K562 (cell line): ENCODE measurements around the gene CAMK2D. TPM values are rescaled to one million over a fixed set of nuclear protein-coding genes. Genes with fewer than 3 reads are reported as not detected.

Experiments
- ATAC-seq: fragments of 200-7000 bp; cut with Tn5 transposase; 3 replicates; pipeline ENCODE4 v1.9.1; 2020; ENCODE audit warnings: moderate library complexity
- BruUV-seq: library from RNA; stranded (reverse); fragments of 400-500 nt; replicated peaks from 2 replicates; lab custom pipeline; 2021; lab: Mats Ljungman, UMichigan
- CTCF ChIA-PET: fragments of 300-600 bp; formaldehyde crosslinking; extraction: SDS; loops from one replicate; lab custom pipeline; 2021; ENCODE audit warnings: low intra/inter-chr PET ratio; lab: Yijun Ruan, JAX
- POLR2A ChIA-PET: fragments of 300-600, 350-650 bp; sonication (Branson Sonifier 250); formaldehyde crosslinking; extraction: SDS; loops from one replicate; lab custom pipeline; 2021; ENCODE audit warnings: antibody characterized with exemption, inconsistent platforms; lab: Yijun Ruan, JAX
- DNase-seq, 4 experiments: peaks; one replicate each; pipeline versions ENCODE4 v3.0.0 to v3.0.0-alpha.2; 2011 to 2018; ENCODE audit warnings: low spot score in 3 of 4, mixed read lengths in 3 of 4; ENCODE audit errors: extremely low read depth in 1 of 4
- FAIRE-seq: peaks from 2 replicates; lab custom pipeline; 2011; peaks lifted over from hg19 to GRCh38; lab: Jason Lieb, UNC
- H2AFZ ChIP-seq: 2 replicates; pipeline ENCODE4 v1.6.0; 2011; ENCODE audit warnings: low read depth, low read length, control low read depth, inconsistent platforms
- H3K27ac ChIP-seq: fragments of 200-600 bp; 3 replicates; pipeline ENCODE4 v1.8.0; 2011; ENCODE audit warnings: low read depth, mild to moderate bottlenecking, control low read depth, inconsistent platforms, low read length, moderate library complexity, mixed read lengths; ENCODE audit errors: extremely low read depth
- H3K27me3 ChIP-seq, 2 experiments: fragments of 300-600 bp in 1 of 2; 2 replicates in 1 of 2; 3 replicates in 1 of 2; pipeline versions ENCODE4 v1.6.0 to v1.8.0; 2011; ENCODE audit warnings: inconsistent platforms in 2 of 2, low read length in 2 of 2, mild to moderate bottlenecking in 1 of 2, mixed read lengths in 1 of 2, moderate library complexity in 1 of 2; ENCODE audit not compliant: control insufficient read depth in 2 of 2, insufficient read depth in 2 of 2
- H3K36me3 ChIP-seq: fragments of 300-600 bp; 3 replicates; pipeline ENCODE4 v1.8.0; 2011; ENCODE audit warnings: mild to moderate bottlenecking, low read length, inconsistent platforms; ENCODE audit not compliant: control insufficient read depth, insufficient read depth
- H3K4me1 ChIP-seq, 2 experiments: fragments of 200-600 bp in 1 of 2; replicated peaks in 1 of 2; 2 replicates in 1 of 2; 3 replicates in 1 of 2; pipeline versions ENCODE4 v1.5.1 to v1.8.0; 2011; ENCODE audit warnings: inconsistent platforms in 2 of 2, low read length in 2 of 2, mild to moderate bottlenecking in 1 of 2, mixed read lengths in 1 of 2, moderate library complexity in 1 of 2; ENCODE audit not compliant: control insufficient read depth in 2 of 2, insufficient read depth in 2 of 2
- H3K4me2 ChIP-seq: 2 replicates; pipeline ENCODE4 v1.6.1; 2011; ENCODE audit warnings: low read length, control low read depth, inconsistent platforms, mixed read lengths; ENCODE audit not compliant: insufficient read depth
- H3K4me3 ChIP-seq: fragments of 200-600 bp; sonication (generic), shearing (Covaris generic); 2 replicates; pipeline ENCODE4 v1.5.1; 2016; ENCODE audit warnings: control low read depth, inconsistent platforms
- H3K79me2 ChIP-seq: fragments of 200-600 bp; 3 replicates; pipeline ENCODE4 v1.8.0; 2011; ENCODE audit warnings: low read length, inconsistent platforms; ENCODE audit not compliant: control insufficient read depth, insufficient read depth
- H3K9ac ChIP-seq, 2 experiments: 2 replicates each; pipeline versions ENCODE4 v1.6.0 to v1.6.1; 2011; ENCODE audit warnings: low read depth in 2 of 2, low read length in 2 of 2, control low read depth in 1 of 2, inconsistent platforms in 1 of 2, mild to moderate bottlenecking in 1 of 2, mixed read lengths in 1 of 2; ENCODE audit not compliant: insufficient read depth in 1 of 2
- H3K9me1 ChIP-seq: one replicate; pipeline ENCODE4 v1.6.0; 2011; ENCODE audit warnings: inconsistent platforms, mild to moderate bottlenecking, low read length, moderate library complexity; ENCODE audit not compliant: control insufficient read depth, insufficient read depth
- H3K9me3 ChIP-seq: replicated peaks from 2 replicates; pipeline ENCODE4 v1.5.1; 2011; ENCODE audit warnings: low read depth, low read length, inconsistent platforms; ENCODE audit not compliant: control insufficient read depth, insufficient read depth
- H4K20me1 ChIP-seq: replicated peaks from 2 replicates; pipeline ENCODE4 v1.6.1; 2011; ENCODE audit warnings: low read length, inconsistent platforms, mixed read lengths; ENCODE audit not compliant: control insufficient read depth, insufficient read depth
- CBX1 ChIP-seq: sonication (generic); IDR thresholded peaks from 2 replicates; pipeline ENCODE4 v1.6.1; 2016; ENCODE audit warnings: antibody characterized with exemption, low read depth, mild to moderate bottlenecking
- CCNT2 ChIP-seq: IDR thresholded peaks from 2 replicates; pipeline ENCODE4 v1.6.1; 2011; ENCODE audit warnings: borderline replicate concordance, low read depth, mild to moderate bottlenecking, moderate library complexity, mixed read lengths, low read length; ENCODE audit not compliant: insufficient read length; ENCODE audit errors: extremely low read depth
- SRSF9 ChIP-seq: fragments of 200-400 bp; formaldehyde crosslinking; IDR thresholded peaks from 2 replicates; pipeline ENCODE4 v1.6.1; 2017; ENCODE audit warnings: low read depth, low read length, borderline replicate concordance
- ZFP1 ChIP-seq: fragments of 450-650 bp; formaldehyde crosslinking; IDR thresholded peaks from 2 replicates; pipeline ENCODE4 v1.4.0; 2020; ENCODE audit warnings: mild to moderate bottlenecking, mixed read lengths
- ZNF134 ChIP-seq: fragments of 250-450 bp; sonication (Bioruptor Pico); conservative IDR thresholded peaks from 2 replicates; pipeline ENCODE4 v1.4.0; 2020
- ZNF146 ChIP-seq: IDR thresholded peaks from one replicate; pipeline ENCODE4 v1.6.1; 2018; ENCODE audit warnings: missing compliant biosample characterization; ENCODE audit not compliant: unreplicated experiment
- ZNF282 ChIP-seq: sonication (generic); formaldehyde crosslinking; IDR thresholded peaks from 2 replicates; pipeline ENCODE4 v1.8.1; 2023; ENCODE audit warnings: missing genetic modification reagents
- ZNF766 ChIP-seq: fragments of 200-800 bp; sonication (Bioruptor generic); conservative IDR thresholded peaks from 2 replicates; pipeline ENCODE4 v1.6.1; 2016; ENCODE audit warnings: missing genetic modification characterization, missing compliant biosample characterization
- ZNF830 ChIP-seq: fragments of 250-450 bp; sonication (Bioruptor Pico); IDR thresholded peaks from 2 replicates; pipeline ENCODE4 v1.5.0; 2021; ENCODE audit warnings: mild to moderate bottlenecking
- WGBS: fragments of 100-300 bp; shearing (Covaris generic); methylation state at CpG from one replicate; pipeline ENCODE4 v1.1.6; 2016; ENCODE audit warnings: low coverage, mixed read lengths; ENCODE audit not compliant: insufficient coverage; ENCODE audit errors: missing lambda C conversion rate; 5-methylcytosine and 5-hydroxymethylcytosine counted together
- in situ Hi-C: fragments of 300-500 bp; cut with MboI; formaldehyde crosslinking; loops from 4 replicates; pipeline ENCODE4 v1.15.0; 2018; ENCODE audit warnings: inconsistent platforms, mixed read lengths
- intact Hi-C: fragments of 100-400 bp; cut with micrococcal nuclease; formaldehyde crosslinking; loops from 2 replicates; pipeline ENCODE4 v1.14.2; 2022
- polyA plus RNA-seq, 8 experiments: library from polyadenylated mRNA; depleted of rRNA in 4 of 8; stranded (reverse) in 5 of 8; unstranded in 3 of 8; fragments of >200 nt; fragmentation: Nextera tagmentation in 2 of 8; fragmentation: Illumina TruSeq in 1 of 8; extraction: Ambion mirVana in 2 of 8; extraction: Trizol in 1 of 8; gene quantifications; 2 replicates each; pipeline versions ENCODE4 v1.2.1 to v1.2.3, GENCODE V29; 2011 to 2014; ENCODE audit warnings: inconsistent platforms in 1 of 8, missing spikeins in 1 of 8
- total RNA-seq, 7 experiments: library from RNA; depleted of rRNA in 6 of 7; stranded (reverse); fragments of >200 nt in 6 of 7; fragmentation: Illumina TruSeq in 2 of 7; extraction: Trizol in 2 of 7; gene quantifications; 2 replicates each; pipeline versions ENCODE4 v1.2.1 to v1.2.3, GENCODE V29; 2011 to 2021; ENCODE audit warnings: low replicate concordance in 1 of 7
- TF ChIP-seq, protein P1 (sequence below): fragments of 200-800 bp; sonication (Bioruptor generic); IDR thresholded peaks from 2 replicates; pipeline ENCODE4 v1.6.1; 2017; ENCODE audit warnings: missing genetic modification characterization, missing compliant biosample characterization

Gene CAMK2D
- total and polyA plus RNA-seq, 9 of the 15 experiments (the other 6 are each of a cell fraction or from before 2014, with no cell fraction given): 0.01 to 0.33 (median 0.04) TPM; not detected in 2

DNA sequence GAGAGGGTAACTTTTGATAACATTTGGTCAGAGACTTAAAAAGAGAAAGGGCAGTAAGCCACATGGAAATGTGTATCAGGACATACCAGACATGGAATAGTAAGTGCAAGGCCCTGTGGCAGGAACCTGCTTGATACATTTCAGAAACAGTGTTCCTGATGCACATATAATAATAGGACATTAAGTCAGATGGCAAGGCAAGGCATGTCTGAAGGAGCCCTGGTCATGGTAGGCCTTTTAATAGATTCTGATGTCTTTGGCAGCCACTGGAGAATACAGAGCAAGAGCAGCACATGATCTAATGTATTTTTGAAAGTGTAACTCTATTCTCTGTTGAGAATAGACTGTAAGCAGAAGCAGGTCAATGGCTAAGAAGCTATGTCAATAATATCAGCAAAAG is 279.7 kb downstream of the CAMK2D start:
- in situ Hi-C loops: no loop called here
- no peaks in the 10 kb centered on the region for H4K20me1 ChIP-seq
- ATAC-seq: no peak
- H3K4me1 ChIP-seq: no peaks in the 10 kb centered on the region
- no peaks in the 10 kb centered on the region for H3K79me2 ChIP-seq
- H3K4me2 ChIP-seq: no peak overlapping the region
- no peak overlapping the region for H2AFZ ChIP-seq
- ChIA-PET POLR2A (no interaction called here), CTCF (no interaction called here)
- TF ChIP-seq ZNF146: no peak
- TF ChIP-seq, protein P1, sequence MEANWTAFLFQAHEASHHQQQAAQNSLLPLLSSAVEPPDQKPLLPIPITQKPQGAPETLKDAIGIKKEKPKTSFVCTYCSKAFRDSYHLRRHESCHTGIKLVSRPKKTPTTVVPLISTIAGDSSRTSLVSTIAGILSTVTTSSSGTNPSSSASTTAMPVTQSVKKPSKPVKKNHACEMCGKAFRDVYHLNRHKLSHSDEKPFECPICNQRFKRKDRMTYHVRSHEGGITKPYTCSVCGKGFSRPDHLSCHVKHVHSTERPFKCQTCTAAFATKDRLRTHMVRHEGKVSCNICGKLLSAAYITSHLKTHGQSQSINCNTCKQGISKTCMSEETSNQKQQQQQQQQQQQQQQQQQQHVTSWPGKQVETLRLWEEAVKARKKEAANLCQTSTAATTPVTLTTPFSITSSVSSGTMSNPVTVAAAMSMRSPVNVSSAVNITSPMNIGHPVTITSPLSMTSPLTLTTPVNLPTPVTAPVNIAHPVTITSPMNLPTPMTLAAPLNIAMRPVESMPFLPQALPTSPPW (CRISPR knock-in tag): no peak
- TF ChIP-seq ZNF830 (CRISPR knock-in tag): no peak
- no peak for TF ChIP-seq ZNF134 (CRISPR knock-in tag)
- no peak for TF ChIP-seq CCNT2
- FAIRE-seq: no peak
- H3K9ac ChIP-seq: no peak overlapping the region
- intact Hi-C loops: no loop called here
- DNase-seq: no peak
- H3K36me3 ChIP-seq: no peaks in the 10 kb centered on the region
- BruUV-seq: no TSS peak
- no peaks in the 10 kb centered on the region for H3K9me1 ChIP-seq
- 0 out of 2 replicates have a peak, but pooled peaks cover 2% of the 10 kb centered on the region for H3K9me3 ChIP-seq
- H3K27me3 ChIP-seq: no peaks in the 10 kb centered on the region
- H3K27ac ChIP-seq: no peak overlapping the region
- no peak overlapping the region for H3K4me3 ChIP-seq

DNA sequence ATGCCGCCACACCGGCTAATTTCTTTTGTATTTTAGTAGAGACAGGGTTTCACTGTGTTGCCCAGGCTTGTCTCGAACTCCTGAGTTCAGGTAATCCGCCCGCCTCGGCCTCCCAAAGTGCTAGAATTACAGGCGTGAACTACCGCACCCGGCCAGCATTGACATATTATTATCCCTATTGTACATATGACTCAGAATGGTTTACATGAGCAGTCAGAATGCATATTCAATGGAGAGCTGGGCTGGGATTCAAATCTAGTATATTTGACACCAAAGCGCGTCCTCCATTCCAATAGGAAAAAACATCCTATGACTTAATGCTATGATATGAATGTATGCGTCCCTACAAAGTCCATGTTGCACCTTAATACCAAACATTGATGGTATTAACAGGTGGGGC is 281.4 kb downstream of the CAMK2D start:
- no peaks in the 10 kb centered on the region for H3K79me2 ChIP-seq
- FAIRE-seq (no peak), ATAC-seq (no peak), DNase-seq (no peak)
- H3K27me3 ChIP-seq: no peaks in the 10 kb centered on the region
- 2% methylated on average over 12 of the region's 12 CpGs for WGBS
- 0 out of 2 replicates have a peak, but pooled peaks cover 2% of the 10 kb centered on the region for H3K9me3 ChIP-seq
- no peaks in the 10 kb centered on the region for H4K20me1 ChIP-seq
- H3K27ac ChIP-seq: no peak overlapping the region
- no peaks in the 10 kb centered on the region for H3K4me1 ChIP-seq
- CTCF ChIA-PET: no interaction called here
- POLR2A ChIA-PET: no interaction called here
- H2AFZ ChIP-seq: no peak overlapping the region
- H3K36me3 ChIP-seq: no peaks in the 10 kb centered on the region
- no peak overlapping the region for H3K4me3 ChIP-seq
- no peak overlapping the region for H3K9ac ChIP-seq
- intact Hi-C loops (no loop called here), in situ Hi-C loops (no loop called here)
- TF ChIP-seq SRSF9: no peak
- no peak for TF ChIP-seq CBX1
- no peak for TF ChIP-seq ZFP1
- no peak for TF ChIP-seq ZNF282
- TF ChIP-seq ZNF766 (CRISPR knock-in tag): no peak
- no peaks in the 10 kb centered on the region for H3K9me1 ChIP-seq
- BruUV-seq: no TSS peak
- H3K4me2 ChIP-seq: no peak overlapping the region
